ENCODE measurements around the gene GSE1. TPM values are rescaled to one million over a fixed set of nuclear protein-coding genes. Genes with fewer than 3 reads are reported as not detected.

GSE1 gene
- total RNA-seq, 1 experiment from 2014 or later: 1.9 TPM

DNA sequence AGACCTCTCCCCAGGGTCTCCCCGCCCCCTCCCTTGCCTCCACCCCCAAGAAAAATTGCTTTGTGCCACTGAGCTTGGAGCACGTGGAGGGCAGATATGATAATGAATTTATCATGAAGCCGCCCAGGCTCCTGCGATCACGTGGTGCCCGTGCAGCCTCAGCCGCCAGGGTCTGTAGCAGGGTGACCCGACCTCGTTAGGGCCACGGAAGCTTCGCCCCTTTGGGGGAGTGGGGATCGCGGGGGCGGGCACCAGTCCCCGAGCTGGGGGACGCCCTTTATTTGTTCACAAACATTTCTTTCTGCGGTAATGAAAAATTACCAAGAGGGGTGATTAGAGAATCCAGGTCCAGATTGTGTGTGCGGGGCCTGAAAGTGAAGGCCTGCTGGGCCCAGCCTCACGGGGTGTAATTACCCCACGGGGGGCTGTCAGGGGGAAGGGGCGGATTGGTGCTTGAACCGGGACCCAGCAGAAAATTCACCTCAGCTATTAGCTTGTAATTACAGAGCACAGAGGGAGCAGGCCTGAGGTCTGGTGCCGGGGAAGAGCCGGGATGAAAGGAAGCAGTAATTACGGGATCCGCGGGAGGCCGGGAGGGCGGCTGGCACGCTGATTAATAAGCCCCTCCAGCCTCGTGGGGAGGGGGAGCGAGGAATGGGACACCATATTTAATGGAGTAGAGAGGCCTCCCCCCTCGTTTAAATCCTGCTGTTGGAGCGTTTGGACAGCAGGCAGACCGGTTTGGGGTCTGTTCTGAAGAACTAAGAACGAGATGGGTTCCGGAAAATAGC lies 13.3 kb downstream of the GSE1 start:
- Histone ChIP-seq H3K4me1 (ENCODE audit: low read length) (no peaks in the 10 kb centered on the region; the same call in 1 of the 2 replicates), H3K9me3 (ENCODE audit: low read length) (0 out of 2 replicates have a peak, but pooled peaks cover 3% of the 10 kb centered on the region), H2AFZ (ENCODE audit: low read length) (no peak overlapping the region), H3K4me3 (ENCODE audit: low read length) (no peak overlapping the region), H3K27ac (ENCODE audit: low read length) (no peak overlapping the region), H3K9me2 (replicated peaks; ENCODE audit: insufficient read depth, low read length) (no peaks in the 10 kb centered on the region), H3K27me3 (ENCODE audit: low read length) (no peaks in the 10 kb centered on the region), H3K79me2 (ENCODE audit: low read length) (no peaks in the 10 kb centered on the region), H3K9ac (ENCODE audit: low read length) (no peak overlapping the region), H3K4me2 (ENCODE audit: low read depth, low read length, poor library complexity, severe bottlenecking) (no peak overlapping the region), H3K36me3 (ENCODE audit: insufficient read depth, low read length) (no peaks in the 10 kb centered on the region), H4K20me1 (ENCODE audit: insufficient read depth, low read depth, low read length) (peaks cover 1% of the 10 kb centered on the region; the same call in 1 of the 2 replicates)
- DNase-seq: no peak

DNA sequence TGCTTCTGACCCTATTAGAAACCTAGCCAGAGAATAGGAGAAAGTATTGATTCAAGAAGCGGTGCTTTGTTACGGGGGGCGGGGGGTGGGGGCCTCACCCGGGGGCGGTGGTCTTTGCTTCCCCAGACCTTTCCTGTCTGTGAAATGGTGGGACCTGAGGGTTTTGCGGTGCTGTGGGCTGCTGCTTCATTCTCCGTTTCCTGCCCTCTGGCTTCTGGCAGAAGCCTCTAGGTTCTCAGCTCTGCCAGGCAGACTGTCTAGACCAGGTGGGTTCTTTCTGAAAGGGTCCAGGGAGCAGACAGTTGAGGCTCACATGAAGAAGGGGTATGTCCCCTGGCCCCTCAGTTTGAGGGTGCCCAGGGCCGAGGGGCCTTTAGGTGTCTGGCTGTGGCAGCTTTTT lies 14.0 kb downstream of the GSE1 start:
- no peak overlapping the region for H3K27ac ChIP-seq (ENCODE audit: low read length)
- H3K4me2 ChIP-seq (ENCODE audit: low read depth, low read length, poor library complexity, severe bottlenecking): no peak overlapping the region
- no peak for DNase-seq
- no peak overlapping the region for H2AFZ ChIP-seq (ENCODE audit: low read length)
- no peaks in the 10 kb centered on the region for H3K27me3 ChIP-seq (ENCODE audit: low read length)
- no peaks in the 10 kb centered on the region for H3K36me3 ChIP-seq (ENCODE audit: insufficient read depth, low read length)
- H4K20me1 ChIP-seq (ENCODE audit: insufficient read depth, low read depth, low read length): no peaks in the 10 kb centered on the region; the same call in 1 of the 2 replicates
- H3K9me2 ChIP-seq (replicated peaks; ENCODE audit: insufficient read depth, low read length): no peaks in the 10 kb centered on the region
- no peak overlapping the region for H3K9ac ChIP-seq (ENCODE audit: low read length)
- H3K4me1 ChIP-seq (ENCODE audit: low read length): no peaks in the 10 kb centered on the region; the same call in 1 of the 2 replicates
- 0 out of 2 replicates have a peak, but pooled peaks cover 3% of the 10 kb centered on the region for H3K9me3 ChIP-seq (ENCODE audit: low read length)
- H3K4me3 ChIP-seq (ENCODE audit: low read length): no peak overlapping the region
- H3K79me2 ChIP-seq (ENCODE audit: low read length): no peaks in the 10 kb centered on the region

DNA sequence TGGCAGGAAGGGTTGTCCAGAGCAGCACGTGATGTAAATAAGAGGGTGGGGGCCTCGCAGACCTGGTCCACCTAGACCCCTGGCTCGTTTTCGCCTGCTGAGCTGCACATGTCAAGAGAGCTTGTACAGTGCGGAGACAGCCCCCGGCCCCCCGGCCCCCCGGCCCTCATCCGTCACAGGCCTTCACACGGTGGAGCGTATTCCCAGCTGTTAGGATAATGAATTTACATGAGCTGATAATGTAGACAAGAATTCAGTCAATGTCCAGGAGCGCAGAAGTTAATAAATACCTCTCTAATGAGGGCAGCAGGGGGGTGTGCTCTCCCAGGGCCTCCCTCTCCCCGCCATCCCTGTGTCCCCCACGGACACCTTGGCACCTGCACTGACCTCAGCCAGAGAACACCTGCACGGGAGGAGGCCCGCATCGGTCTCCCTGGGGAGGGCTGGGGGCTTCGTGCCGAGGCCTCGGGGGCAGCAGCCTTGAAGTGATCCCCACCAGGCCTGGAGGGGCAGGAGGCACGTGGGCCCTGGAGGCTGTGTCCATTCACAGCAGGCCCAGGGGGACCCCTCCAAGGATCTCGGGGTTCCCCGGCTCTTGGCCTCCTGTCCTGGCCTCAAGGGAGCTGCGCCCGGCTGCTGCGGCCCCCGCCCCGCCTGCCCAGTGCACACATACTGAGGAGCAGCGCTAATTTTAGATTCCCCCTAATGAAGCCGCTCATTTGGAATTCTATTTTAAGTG lies 14.6 kb downstream of the GSE1 start:
- Histone ChIP-seq H3K4me1 (ENCODE audit: low read length) (no peaks in the 10 kb centered on the region; the same call in 1 of the 2 replicates), H3K4me2 (ENCODE audit: low read depth, low read length, poor library complexity, severe bottlenecking) (no peak overlapping the region), H4K20me1 (ENCODE audit: insufficient read depth, low read depth, low read length) (no peaks in the 10 kb centered on the region; the same call in 1 of the 2 replicates), H3K27ac (ENCODE audit: low read length) (no peak overlapping the region), H3K27me3 (ENCODE audit: low read length) (no peaks in the 10 kb centered on the region), H3K9me3 (ENCODE audit: low read length) (0 out of 2 replicates have a peak, but pooled peaks cover 3% of the 10 kb centered on the region), H3K9ac (ENCODE audit: low read length) (no peak overlapping the region), H3K36me3 (ENCODE audit: insufficient read depth, low read length) (no peaks in the 10 kb centered on the region), H3K9me2 (replicated peaks; ENCODE audit: insufficient read depth, low read length) (no peaks in the 10 kb centered on the region), H2AFZ (ENCODE audit: low read length) (no peak overlapping the region), H3K4me3 (ENCODE audit: low read length) (no peak overlapping the region), H3K79me2 (ENCODE audit: low read length) (no peaks in the 10 kb centered on the region)
- no peak for DNase-seq

DNA sequence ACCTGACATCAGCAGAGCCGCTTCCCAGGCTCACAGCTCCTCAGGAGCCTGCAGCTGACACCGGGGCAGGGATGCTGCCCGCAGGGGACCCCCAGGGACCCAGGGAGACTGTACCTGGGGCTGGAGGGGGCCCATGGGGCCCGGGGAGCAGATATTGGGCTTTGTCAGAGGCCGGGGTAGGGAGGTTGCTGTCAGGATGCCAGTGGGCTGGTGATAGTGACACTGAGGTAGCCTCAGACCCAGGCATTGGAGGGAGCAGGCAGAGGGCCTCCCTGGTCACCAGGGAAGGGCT lies 15.1 kb downstream of the GSE1 start:
- H3K4me1 ChIP-seq (ENCODE audit: low read length): no peaks in the 10 kb centered on the region; the same call in 1 of the 2 replicates
- H3K9me2 ChIP-seq (replicated peaks; ENCODE audit: insufficient read depth, low read length): no peaks in the 10 kb centered on the region
- no peak for DNase-seq
- no peak overlapping the region for H2AFZ ChIP-seq (ENCODE audit: low read length)
- H3K4me3 ChIP-seq (ENCODE audit: low read length): no peak overlapping the region
- H4K20me1 ChIP-seq (ENCODE audit: insufficient read depth, low read depth, low read length): no peaks in the 10 kb centered on the region; the same call in 1 of the 2 replicates
- no peaks in the 10 kb centered on the region for H3K79me2 ChIP-seq (ENCODE audit: low read length)
- H3K9ac ChIP-seq (ENCODE audit: low read length): no peak overlapping the region
- 0 out of 2 replicates have a peak, but pooled peaks cover 3% of the 10 kb centered on the region for H3K9me3 ChIP-seq (ENCODE audit: low read length)
- no peaks in the 10 kb centered on the region for H3K36me3 ChIP-seq (ENCODE audit: insufficient read depth, low read length)
- H3K27ac ChIP-seq (ENCODE audit: low read length): no peak overlapping the region
- H3K27me3 ChIP-seq (ENCODE audit: low read length): no peaks in the 10 kb centered on the region
- no peak overlapping the region for H3K4me2 ChIP-seq (ENCODE audit: low read depth, low read length, poor library complexity, severe bottlenecking)

DNA sequence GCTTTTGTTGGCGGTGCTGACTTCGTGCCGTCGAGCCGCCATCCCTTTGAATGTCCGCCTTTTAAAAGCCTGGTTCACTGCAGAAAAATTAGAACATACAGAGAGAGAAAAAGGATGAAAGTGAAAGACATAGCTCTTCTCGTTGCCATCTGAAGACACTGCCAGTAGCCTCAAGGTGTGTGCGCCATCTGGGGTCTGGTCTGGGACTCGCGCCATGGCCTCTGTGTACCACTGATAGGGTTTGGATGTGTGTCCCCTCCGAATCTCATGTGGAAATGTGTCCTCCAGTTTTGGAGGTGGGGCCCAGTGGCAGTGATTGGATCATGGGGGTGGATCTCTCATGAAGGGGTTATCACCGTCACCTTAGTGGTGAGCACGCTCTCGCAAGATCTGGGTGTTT lies 15.5 kb downstream of the GSE1 start:
- peak; percentile 71 for DNase-seq
- 0 out of 2 replicates have a peak, but pooled peaks cover 3% of the 10 kb centered on the region for H3K9me3 ChIP-seq (ENCODE audit: low read length)
- H3K36me3 ChIP-seq (ENCODE audit: insufficient read depth, low read length): no peaks in the 10 kb centered on the region
- no peaks in the 10 kb centered on the region for H3K79me2 ChIP-seq (ENCODE audit: low read length)
- H3K27me3 ChIP-seq (ENCODE audit: low read length): no peaks in the 10 kb centered on the region
- no peak overlapping the region for H3K27ac ChIP-seq (ENCODE audit: low read length)
- H3K4me2 ChIP-seq (ENCODE audit: low read depth, low read length, poor library complexity, severe bottlenecking): no peak overlapping the region
- no peaks in the 10 kb centered on the region; the same call in 1 of the 2 replicates for H4K20me1 ChIP-seq (ENCODE audit: insufficient read depth, low read depth, low read length)
- no peak overlapping the region for H2AFZ ChIP-seq (ENCODE audit: low read length)
- H3K9me2 ChIP-seq (replicated peaks; ENCODE audit: insufficient read depth, low read length): no peaks in the 10 kb centered on the region
- no peak overlapping the region for H3K4me3 ChIP-seq (ENCODE audit: low read length)
- H3K9ac ChIP-seq (ENCODE audit: low read length): no peak overlapping the region
- no peaks in the 10 kb centered on the region; the same call in 1 of the 2 replicates for H3K4me1 ChIP-seq (ENCODE audit: low read length)

DNA sequence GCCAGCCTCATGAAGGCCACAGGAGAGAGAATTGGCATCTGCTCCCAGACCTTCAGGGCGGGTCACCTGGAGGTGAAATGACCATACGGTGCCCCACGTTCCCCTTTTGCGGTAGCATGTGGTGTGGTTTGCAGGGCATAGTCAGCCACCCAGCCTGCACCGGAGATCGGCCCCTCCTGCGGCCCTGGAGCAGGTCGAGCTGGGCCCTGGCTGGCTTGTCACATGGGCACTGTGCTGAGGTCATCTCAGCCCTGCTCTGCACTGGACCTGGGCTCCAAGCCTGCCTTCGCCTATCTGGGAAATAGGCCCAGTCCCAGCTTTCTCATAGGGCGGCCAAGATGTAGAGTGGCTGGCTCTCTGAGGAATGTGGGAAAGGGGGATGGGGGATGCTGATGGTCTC lies 16.2 kb downstream of the GSE1 start:
- H4K20me1 ChIP-seq (ENCODE audit: insufficient read depth, low read depth, low read length): no peaks in the 10 kb centered on the region; the same call in 1 of the 2 replicates
- no peaks in the 10 kb centered on the region; the same call in 1 of the 2 replicates for H3K4me1 ChIP-seq (ENCODE audit: low read length)

DNA sequence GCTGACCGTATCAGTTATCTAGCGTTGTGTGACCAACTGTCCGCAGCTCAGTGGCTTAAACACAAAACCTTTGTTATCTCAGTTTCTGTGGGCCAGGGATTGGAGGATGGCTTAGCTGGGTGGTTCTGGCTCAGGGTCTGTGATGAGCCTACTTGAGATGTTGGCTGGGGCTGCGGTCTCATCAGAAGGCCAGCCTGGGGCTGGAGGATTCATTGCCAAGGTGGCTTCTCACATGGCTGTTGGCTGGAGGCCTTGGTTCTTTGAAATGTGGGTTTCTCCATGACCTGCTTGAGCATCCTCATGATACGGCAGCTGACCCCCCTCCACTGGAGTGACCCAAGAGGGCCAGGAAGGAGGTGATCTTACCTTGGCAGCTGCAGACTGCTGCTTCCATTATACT lies 16.7 kb downstream of the GSE1 start:
- Histone ChIP-seq H3K9ac (ENCODE audit: low read length) (no peak overlapping the region), H3K9me2 (replicated peaks; ENCODE audit: insufficient read depth, low read length) (no peaks in the 10 kb centered on the region), H2AFZ (ENCODE audit: low read length) (no peak overlapping the region), H3K4me1 (ENCODE audit: low read length) (no peaks in the 10 kb centered on the region; the same call in 1 of the 2 replicates), H3K27me3 (ENCODE audit: low read length) (no peaks in the 10 kb centered on the region), H4K20me1 (ENCODE audit: insufficient read depth, low read depth, low read length) (no peaks in the 10 kb centered on the region; the same call in 1 of the 2 replicates), H3K9me3 (ENCODE audit: low read length) (0 out of 2 replicates have a peak, but pooled peaks cover 3% of the 10 kb centered on the region), H3K27ac (ENCODE audit: low read length) (no peak overlapping the region), H3K79me2 (ENCODE audit: low read length) (no peaks in the 10 kb centered on the region), H3K36me3 (ENCODE audit: insufficient read depth, low read length) (no peaks in the 10 kb centered on the region), H3K4me3 (ENCODE audit: low read length) (no peak overlapping the region), H3K4me2 (ENCODE audit: low read depth, low read length, poor library complexity, severe bottlenecking) (no peak overlapping the region)
- DNase-seq: no peak

More for the DNA sequence above, 16.2 kb downstream of the GSE1 start:
- Histone ChIP-seq H3K36me3 (ENCODE audit: insufficient read depth, low read length) (no peaks in the 10 kb centered on the region), H3K27ac (ENCODE audit: low read length) (no peak overlapping the region), H3K9me2 (replicated peaks; ENCODE audit: insufficient read depth, low read length) (no peaks in the 10 kb centered on the region), H2AFZ (ENCODE audit: low read length) (no peak overlapping the region), H3K4me2 (ENCODE audit: low read depth, low read length, poor library complexity, severe bottlenecking) (no peak overlapping the region), H3K9ac (ENCODE audit: low read length) (no peak overlapping the region), H3K9me3 (ENCODE audit: low read length) (0 out of 2 replicates have a peak, but pooled peaks cover 3% of the 10 kb centered on the region), H3K4me3 (ENCODE audit: low read length) (no peak overlapping the region), H3K79me2 (ENCODE audit: low read length) (no peaks in the 10 kb centered on the region), H3K27me3 (ENCODE audit: low read length) (no peaks in the 10 kb centered on the region)
- no peak for DNase-seq

DNA sequence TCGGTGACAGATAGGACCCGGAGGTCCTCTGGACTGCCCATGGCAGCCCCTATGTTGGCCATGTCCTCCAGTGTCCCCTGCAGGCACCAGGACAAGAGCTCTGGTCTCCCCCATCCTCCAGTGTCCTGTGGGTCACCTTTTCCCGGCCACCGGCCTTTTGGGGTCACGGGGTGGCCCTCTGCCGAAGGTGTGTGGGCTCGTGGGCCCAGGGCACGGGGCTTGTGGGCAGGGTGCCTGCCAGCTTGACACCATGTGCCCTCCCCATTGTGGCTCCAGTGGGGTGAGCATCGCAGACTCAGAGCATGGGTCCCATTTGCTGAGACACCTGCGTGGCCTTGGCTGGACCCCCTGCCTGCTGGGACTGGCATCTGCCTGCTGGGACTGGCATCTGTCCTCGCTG lies 18.1 kb downstream of the GSE1 start:
- no peaks in the 10 kb centered on the region; the same call in 1 of the 2 replicates for H3K4me1 ChIP-seq (ENCODE audit: low read length)
- no peaks in the 10 kb centered on the region for H3K79me2 ChIP-seq (ENCODE audit: low read length)
- no peak overlapping the region for H3K9ac ChIP-seq (ENCODE audit: low read length)
- no peak overlapping the region for H3K4me2 ChIP-seq (ENCODE audit: low read depth, low read length, poor library complexity, severe bottlenecking)
- H3K27ac ChIP-seq (ENCODE audit: low read length): no peak overlapping the region
- no peak overlapping the region for H3K4me3 ChIP-seq (ENCODE audit: low read length)
- no peak for DNase-seq
- no peak overlapping the region for H2AFZ ChIP-seq (ENCODE audit: low read length)
- H3K27me3 ChIP-seq (ENCODE audit: low read length): no peaks in the 10 kb centered on the region
- H3K36me3 ChIP-seq (ENCODE audit: insufficient read depth, low read length): no peaks in the 10 kb centered on the region
- H3K9me3 ChIP-seq (ENCODE audit: low read length): 0 out of 2 replicates have a peak, but pooled peaks cover 3% of the 10 kb centered on the region
- H3K9me2 ChIP-seq (replicated peaks; ENCODE audit: insufficient read depth, low read length): no peaks in the 10 kb centered on the region
- peaks cover 4% of the 10 kb centered on the region; the same call in 1 of the 2 replicates for H4K20me1 ChIP-seq (ENCODE audit: insufficient read depth, low read depth, low read length)

Data from Karpas-422 (cell line).